ENCODE results near the gene RMND5B. TPM values are rescaled to one million over a fixed set of nuclear protein-coding genes. Genes with fewer than 3 reads are reported as not detected.
"Not testable (repeated sequence)": the region's sequence is repeated elsewhere in the genome, so short reads cannot be mapped to it uniquely, and the experiment has no call there.

RMND5B gene
- total RNA-seq, 1 donor from 2014 or later = 38.6 TPM

DNA sequence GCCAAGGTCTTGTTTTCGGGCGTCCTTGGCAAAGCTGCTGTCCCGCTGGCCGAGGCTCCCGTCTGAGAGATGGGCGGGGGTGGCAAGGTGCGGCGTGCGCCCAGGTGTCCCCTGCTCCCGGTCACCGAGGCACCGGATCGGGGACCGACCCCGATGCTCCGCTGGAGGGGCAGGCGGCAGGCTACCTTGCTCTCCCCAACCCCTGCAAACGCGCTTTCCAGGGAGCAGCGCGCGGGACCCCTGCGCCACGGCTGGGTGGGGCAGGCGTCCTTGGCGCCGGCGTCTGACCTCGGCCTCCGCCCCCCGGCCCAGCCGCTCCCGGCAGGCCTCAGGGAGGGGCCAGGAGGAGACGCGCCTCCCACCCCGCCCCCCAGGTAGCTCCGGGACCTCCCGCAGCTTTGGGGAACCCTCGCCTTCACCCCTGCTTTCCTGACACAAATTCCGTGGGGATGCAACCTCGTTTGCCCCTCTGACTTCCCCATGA is 16.9 kb upstream of the RMND5B start:
- DNase-seq = no peak

DNA sequence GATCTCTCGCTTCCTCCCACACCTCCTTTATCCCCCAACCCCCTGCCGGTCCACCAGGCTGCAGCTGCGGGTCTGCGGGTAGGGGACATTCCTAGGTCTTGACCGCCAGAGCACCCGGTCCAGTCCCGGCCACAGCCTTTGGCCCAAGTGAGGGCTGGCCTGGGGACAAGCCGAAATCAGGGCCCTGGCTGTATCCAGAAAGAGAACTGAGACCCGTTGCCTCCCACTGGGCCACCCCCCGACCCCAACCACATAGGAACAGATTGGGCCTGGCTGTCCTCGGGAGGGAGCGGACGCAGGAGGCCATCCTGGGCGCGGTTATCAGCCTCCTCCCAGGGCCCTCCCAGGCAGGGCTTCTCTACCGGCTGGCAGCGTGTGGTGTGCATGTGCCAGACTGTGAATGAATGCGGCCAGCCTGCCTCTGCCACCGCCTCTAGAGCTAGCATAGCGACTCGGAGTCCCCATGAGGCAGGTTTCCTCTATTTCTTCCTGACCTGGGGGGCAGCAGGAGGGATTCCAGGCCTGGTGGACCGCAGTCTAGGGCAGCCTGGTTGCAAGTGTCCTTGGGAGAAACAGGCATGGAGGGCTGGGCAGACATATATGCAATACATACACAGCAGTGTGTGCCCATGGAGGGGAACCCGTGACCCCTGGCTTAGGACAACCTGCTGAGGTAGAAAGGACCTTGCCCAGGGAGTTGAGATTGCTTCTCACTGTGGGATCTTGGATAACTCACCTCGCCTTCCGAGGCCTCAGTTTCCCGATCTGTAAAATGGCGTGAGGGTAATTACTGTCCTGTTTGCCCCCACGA is 16.3 kb upstream of the RMND5B start:
- DNase-seq = peak; percentile 77

DNA sequence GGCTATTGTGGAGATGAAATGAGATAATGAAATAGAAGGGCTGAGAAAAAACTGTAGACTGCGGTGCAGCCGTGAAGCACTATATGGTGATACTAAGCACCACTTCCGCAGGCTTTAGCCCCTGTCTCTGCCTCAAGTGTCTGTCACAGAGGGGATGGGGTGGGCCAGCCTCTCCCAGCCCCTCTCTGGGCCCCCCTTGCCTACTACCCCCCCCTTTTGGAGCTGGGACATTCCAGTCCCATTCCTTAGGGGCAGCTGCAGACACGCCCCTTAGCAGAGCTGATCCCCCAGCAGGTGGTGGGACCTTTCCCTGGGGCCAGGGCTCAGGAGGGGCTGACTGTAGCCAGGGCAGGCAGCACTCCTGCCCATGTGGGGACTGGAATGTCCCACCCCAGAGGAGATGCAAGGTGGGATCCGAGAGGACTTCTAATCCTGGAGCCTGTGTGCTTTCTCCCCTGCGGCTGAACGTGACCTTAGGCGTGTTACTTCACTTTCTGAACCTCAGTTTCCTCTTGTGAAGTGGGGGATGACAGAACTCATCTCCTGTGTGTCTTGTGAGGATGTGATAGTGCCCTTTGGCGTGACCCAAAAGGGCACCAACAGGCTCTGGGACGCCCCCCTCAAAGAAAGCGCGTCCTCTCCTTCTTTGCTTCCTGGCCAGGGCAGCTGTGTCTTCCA is 15.5 kb upstream of the RMND5B start:
- DNase-seq = peak; percentile 87

DNA sequence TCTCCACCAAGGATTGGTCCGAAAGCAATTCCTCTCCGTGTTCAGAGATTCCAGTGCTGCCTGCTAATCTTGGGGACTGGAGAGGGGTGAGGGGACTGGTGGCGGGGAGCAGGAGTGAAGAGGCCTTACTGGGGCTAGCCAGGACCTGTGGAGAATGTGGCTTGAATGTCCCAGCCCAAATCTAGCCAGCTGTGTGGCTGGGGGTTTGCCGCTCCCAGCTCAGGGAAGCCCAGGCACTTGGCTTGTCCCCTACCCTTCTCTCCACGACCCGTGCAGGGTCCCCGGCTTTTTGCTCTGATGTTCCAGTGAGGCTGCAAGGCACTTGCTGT is 15.0 kb upstream of the RMND5B start:
- peak; percentile 77 for DNase-seq

DNA sequence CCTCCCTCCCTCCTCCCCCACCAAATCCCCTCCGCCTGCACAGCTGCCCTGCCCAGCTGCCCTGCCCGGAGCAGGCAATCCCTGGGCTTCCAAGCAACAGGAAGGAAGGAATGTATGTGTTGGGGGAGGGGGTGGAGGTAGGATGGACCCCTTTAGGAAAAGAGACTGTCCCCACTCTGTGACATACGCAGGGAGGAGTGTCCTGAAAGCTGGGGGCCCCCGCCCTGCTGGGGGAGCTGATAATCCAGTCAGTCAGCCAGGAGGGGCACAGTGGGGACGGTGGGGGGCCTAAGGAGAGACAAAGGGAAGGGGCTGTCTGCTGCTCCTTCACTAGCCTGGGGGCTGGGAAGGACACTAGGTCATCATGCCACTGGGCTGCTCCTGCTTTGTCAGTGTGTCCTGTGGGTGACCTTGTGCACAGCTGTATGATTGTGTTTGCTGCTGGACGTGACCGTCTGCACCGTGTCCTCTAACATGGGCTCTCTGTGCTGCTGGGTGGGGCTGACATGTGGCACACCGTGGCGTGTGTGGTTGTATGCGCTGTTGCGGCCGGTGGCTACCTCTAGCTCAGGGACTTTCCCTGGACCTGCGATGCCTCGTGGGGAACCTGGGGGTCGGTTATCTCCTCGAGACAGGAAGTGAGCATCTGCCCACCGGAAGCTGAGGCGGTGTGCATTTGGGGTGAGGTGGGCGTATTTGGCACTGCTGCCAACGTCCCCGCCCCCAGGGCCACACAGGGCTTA is 14.5 kb upstream of the RMND5B start:
- DNase-seq = peak; percentile 72

DNA sequence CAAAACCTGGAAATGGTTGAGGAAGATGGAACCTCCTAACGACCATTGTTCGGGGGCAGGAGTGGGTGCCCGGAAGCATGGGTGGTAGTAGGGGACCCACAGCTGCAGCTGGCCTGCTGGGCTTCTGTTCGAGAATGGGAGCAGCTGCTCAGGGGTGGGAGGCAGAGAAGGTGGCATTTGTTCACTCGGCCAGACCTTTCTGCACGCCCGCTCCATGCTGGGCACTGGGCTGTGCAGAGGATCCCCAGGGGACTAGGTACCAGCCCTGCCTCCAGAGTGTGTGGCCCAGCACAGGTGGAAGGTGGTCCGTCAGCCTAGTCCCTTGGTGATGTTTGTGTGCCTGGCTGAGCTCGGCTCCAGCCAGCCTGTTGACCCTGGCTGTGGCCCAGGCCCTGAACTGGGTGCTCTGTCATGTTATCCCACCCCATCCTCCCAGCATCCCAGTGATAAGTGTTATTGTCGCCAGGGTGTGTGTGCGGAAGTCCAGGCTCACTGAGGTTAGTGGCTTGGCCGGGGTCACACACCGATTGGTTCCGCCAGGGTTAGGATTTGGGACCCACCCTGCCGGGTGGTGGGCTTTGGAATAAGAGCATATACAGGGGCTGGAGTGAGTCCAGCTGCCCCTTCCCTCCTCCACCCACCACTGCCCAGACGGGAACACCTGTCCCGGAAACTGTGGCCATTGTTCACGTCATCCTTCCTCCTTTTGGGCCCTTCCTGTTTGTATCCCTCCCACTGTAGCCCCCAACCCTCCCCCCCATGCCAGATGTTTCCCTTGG is 12.7 kb upstream of the RMND5B start:
- DNase-seq = no peak

DNA sequence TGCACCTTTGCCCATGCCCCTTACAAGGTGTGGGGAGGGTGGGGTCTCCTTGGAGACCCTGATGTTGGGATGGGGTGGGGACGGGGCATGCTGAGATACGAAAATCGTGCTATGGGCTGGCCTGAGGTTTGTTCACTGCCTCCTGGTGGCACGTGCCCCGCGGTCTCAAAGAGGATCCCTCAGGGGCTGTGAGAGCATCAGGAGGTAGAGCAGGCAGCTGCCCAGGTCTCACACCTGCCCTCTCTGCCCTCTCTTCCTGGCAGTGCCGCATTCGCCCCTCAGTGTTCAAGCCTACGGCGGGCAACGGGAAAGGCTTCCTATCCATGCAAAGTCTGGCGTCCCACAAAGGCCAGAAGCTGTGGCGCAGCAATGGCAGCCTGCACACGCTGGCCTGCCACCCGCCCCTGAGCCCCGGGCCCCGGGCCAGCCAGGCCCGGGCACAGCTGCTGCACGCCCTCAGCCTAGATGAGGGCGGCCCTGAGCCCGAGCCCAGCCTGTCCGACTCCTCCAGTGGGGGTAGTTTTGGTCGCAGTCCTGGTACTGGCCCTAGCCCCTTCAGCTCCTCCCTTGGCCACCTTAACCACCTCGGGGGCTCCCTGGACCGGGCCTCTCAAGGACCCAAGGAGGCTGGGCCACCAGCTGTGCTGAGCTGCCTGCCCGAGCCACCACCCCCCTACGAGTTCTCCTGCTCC is 10.8 kb upstream of the RMND5B start:
- DNase-seq = peak; percentile 85

DNA sequence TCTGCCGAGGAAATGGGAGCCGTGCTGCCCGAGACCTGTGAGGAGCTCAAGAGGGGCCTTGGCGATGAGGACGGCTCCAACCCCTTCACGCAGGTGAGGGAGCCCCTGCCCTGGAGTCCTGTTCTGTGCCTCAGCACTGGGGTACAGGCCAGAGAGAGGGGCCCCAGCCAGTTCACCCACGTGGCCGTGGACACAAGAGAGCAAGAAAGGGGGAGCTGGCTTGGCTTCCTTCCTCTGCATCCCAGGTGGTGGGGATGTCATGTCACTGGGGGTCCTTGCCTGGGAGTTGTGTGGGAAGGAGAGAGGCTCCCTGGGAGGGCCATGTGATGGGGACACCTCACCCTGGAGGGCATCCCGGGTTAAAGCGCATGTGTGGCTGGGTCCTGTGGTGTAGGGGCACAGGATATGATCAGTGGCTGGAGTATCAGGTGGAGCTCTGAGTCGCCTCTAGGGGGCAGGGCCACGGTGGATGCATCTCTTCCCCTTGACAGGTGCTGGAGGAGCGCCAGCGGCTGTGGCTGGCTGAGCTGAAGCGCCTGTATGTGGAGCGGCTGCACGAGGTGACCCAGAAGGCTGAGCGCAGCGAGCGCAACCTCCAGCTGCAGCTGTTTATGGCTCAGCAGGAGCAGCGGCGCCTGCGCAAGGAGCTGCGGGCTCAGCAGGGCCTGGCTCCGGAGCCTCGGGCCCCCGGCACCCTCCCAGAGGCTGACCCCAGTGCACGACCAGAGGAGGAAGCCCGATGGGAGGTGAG is 10.0 kb upstream of the RMND5B start:
- peak; percentile 98 for DNase-seq

DNA sequence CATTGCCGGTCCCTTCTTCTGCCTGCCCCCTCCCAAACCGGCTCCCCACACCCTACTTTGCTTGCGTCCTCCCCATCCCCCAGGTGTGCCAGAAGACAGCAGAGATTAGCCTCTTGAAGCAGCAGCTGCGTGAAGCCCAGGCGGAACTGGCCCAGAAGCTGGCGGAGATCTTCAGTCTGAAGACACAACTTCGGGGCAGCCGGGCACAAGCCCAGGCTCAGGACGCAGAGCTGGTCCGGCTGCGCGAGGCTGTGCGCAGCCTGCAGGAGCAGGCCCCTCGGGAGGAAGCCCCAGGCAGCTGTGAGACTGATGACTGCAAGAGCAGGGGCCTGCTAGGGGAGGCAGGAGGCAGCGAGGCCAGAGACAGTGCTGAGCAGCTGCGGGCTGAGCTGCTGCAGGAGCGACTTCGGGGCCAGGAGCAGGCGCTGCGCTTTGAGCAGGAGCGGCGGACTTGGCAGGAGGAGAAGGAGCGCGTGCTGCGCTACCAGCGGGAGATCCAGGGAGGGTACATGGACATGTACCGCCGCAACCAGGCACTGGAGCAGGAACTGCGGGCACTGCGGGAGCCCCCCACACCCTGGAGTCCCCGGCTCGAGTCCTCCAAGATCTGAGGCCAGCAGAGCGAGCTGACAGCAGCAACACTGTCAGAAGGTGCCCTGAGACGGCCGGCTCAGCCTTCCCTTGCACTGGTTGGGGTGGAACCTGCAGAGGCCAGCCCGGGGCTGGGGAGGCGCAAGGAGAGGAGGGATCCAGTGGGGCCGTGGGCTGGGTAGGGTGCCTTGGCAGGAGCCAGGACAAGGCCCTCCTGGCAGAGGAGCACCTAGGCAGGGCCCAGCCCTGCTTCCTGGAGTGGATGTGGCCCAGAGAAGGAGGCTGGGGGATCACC is 9.2 kb upstream of the RMND5B start:
- DNase-seq = peak; percentile 95

DNA sequence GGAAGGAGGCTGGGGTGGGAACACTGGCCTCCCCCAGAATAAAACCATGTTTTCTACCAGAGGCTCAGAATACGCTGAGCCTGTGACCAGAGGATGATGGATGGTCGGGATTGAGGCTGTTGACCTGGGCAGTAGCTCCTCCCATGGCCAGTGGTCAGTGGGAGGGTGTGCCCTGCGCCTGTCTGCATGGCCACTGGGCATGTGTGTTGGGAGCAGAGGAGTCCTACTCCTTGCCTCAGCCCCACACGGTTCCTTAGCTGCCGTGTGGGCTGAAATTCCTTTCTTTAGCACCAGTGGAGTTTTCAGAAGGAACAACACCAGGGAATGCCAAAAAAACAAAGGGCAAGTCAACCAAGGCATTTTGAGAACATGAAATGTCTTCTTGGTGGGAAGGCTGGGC is 8.5 kb upstream of the RMND5B start:
- no peak for DNase-seq

DNA sequence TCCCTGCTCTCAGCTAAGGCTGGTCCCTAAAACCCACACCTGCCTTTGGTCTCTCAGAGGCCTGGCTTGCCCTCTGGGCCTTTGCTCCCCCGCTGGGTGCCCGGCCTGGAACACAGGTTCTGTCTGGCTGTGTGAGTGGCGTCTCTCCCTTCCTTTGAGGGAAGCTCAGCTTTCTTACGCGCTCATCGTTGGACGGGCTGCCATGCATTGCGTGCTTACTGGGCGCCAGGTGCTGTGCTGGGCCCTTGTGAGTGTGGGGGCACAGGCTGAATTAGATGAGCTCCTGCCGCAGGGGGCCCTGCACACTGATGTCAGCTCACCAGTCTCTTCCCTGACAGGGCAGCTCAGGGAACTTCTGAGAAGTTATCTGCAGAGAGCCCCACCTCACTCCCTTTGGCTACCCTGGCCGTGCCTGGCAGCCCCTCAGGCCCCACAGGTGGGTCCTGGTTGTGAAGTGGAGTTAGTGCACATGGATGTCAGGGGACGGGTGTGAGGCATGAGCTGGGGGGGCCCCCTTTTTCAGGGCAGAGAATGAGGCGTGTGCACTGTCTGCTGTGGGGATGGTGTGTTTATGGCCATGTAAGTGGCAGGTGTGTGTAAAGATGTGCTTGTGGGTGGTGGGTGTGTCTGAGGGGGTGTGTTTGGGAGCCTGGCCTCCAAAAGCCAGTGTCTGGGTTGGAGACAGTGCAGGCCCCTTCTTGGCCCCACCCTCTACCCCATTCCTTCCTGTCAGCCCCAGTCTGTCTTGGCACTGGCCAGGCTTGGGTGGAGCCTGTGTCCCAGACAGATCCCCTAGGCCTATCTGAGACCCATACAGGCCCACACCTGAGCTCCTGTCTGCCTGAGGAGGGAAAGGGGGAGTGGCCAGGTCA is 7.5 kb upstream of the RMND5B start:
- peak; percentile 53 for DNase-seq

DNA sequence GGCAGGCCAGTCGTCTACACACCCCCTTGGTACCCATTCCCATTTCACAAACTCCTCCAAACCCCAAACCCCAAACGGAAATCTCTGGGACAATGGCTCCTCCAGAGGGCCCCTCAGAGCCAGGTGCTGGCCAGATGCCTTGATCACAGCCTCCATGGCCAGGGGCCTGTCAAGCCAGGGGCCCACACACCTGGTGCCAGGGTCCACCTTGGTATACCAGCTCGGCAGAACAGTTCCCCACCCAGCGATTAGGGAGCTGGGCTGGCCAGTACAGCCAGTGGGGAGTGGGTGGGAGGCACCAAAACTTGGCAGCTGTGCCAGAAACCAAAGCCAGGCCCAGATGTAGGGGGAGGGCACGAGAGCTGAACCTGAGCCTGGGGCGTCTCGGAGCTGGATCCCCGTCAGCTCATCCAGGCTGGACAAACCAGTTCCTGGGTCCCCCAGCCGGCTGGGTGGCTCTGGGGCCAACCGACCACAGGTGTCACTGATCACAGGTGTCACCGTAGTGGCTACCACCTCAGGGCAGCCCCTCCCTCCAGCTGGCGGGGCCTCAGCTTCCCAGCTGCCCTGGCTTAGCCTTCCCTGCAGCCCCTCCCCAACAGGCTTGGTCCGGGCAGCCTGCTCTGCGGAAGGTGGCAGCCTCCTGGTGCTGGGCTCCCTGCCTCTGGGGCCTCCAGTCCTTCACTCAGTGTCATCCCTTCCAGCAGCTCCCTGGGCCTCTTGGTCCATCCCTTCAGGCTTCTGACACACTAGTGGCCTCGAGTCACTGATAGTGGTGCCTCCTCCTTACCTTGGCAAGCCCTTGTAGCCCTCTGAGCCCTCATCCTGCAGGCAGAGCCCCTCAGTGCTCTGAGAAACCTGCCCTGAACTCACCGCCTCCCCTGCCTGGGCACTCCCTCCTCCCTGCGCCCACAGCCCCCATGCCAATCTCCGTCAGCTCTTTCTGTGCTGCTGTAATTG is 6.6 kb upstream of the RMND5B start:
- peak; percentile 79 for DNase-seq

DNA sequence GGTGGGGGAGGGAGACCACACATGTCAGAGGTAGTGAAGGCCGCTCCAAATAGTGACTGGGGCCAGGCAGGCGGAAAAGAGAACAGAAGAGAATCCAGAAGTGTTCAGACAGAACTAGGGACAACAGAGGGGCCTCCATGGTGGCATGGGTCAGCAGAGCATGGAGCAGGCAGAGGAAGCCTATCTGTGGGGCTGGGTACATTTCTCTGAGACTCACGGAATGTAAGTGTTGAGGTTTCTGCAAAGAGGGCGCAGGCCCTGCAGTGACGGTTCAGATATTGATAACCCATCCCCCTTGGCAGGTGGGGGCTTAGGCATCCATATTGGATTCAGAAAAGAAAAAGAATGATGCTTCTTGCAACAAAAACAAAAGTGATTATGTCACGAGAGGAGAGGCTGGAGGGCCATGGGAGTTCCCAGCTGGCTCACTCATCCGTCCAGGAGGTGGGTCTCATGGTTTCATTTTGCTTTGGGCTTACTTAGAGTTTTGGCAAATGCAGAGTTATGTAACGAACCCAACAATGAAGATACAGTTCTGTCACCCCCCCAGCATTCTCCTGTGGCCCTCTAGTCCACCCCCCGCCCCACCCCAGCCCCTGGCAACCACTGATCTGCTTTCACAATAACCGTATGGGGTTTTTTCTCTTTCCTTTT is 5.4 kb upstream of the RMND5B start:
- peak; percentile 55 for DNase-seq

DNA sequence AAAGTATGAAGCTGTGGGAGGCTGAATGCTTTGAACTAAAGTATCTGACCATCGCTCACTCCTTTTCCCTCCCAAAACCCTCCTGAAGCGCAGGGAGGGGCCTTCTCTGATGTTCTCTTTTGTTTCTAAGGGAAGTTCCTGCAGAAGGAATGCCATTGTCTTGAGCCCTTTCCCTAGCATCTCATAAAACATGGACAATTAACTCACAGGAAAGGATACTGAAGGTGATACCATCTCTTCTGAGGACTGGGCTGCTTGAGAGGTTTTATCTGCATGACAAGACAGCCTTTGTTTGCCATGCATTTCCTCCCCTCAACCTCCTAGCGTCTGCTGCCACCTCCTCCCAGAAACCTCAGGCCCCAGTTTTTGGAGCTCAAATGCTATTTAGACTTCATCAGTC is 4.3 kb upstream of the RMND5B start:
- no peak for DNase-seq

DNA sequence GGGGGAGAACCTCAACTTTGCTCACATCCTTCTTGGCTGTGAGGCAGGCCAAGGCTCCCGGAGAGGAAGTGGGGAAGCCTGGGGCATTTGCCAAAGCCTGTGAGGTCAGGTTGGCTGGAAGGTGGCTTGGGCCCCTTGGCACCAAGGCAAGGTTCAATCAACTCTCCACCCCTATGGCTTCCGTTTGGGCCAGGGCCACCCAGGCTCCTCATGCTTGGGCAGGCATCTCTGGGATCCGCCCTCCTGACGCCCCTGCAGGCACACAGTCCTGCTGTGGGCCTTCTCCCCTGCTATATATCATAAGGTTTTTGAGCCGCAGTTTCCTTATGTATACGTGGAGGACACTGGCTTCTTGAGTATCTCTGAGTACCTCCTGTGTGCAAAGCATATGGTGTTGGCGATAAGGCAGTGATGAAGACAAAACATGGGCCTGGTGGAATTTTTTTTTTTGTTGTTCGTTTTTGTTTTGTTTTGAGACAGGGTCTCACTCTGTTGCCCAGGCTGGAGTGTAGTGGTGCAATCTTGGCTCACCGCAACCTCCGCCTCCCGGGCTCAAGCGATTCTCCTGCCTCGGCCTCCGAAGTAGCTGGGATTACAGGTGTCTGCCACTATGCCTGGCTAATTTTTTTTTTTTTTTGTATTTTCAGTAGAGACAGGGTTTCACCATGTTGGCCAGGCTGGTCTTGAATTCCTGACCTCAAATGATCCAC is 3.4 kb upstream of the RMND5B start:
- DNase-seq = not testable (repeated sequence)

DNA sequence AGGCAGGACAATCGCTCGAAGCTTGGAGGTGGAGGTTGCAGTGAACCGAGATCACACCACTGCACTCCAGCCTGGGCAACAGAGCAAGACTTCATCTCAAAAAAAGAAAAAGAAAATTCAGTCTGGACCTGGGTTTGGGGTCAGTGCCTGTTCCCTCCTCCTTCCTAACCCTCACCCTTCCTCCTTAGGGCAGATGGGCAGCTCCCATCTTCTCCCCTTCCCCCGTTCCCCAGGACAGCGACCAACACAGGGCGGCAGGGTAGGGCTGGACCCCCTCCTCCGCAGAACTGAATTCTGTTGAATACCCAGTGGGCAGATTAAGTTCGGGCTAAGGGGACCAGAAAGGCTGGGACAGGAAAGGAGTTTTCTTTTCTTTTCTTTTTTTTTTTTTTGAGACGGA is 1.5 kb upstream of the RMND5B start:
- DNase-seq = no peak

All from tongue (tissue), 2 donors.